Measurements from ENCODE around the gene RASGEF1B.

GRCh38 chr4:81498046-81498445 is 26.3 kb upstream of the RASGEF1B start:
- TF ChIP-seq CTCF (conservative IDR thresholded peaks at IDR 0.05; ENCODE audit: low read depth, low read length) (no peak), EZH2 (IDR thresholded peaks at IDR 0.05; ENCODE audit: borderline replicate concordance, low read depth, low read length, poor library complexity, severe bottlenecking) (no peak)
